ENCODE results near the gene PRDM8. TPM values are rescaled to one million over a fixed set of nuclear protein-coding genes. Genes with fewer than 3 reads are reported as not detected.
A peak's percentile ranks its signal among the peaks of the same experiment; 100 is the strongest.

The PRDM8 gene
- total RNA-seq, 6 experiments from 2014 or later: 20.4 to 25.4 (median 23.9) TPM

DNA sequence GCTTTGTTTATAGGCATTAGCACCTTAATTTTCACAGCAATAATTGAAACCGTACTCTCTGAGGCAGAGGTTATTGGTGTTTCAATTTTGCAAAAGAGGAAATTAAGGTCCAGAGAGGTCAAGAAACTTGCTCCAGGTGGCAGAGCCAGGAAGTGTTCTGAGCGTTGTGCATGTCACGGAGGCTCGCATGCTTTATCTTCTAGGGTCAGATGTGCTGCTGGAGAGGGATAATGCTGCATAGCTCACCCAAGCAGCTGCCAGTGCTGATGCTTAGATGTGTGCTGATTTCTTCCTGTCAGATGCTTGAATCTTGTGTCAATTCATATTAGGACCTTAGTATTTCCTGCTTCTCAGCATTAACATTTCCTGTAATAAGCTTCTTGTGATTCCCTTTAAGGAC, 56.2 kb downstream of the PRDM8 start:
- DNase-seq: no peak
- Mint-ChIP-seq H3K4me3 (no peak overlapping the region), H3K9me3 (no peaks in the 10 kb centered on the region), H3K36me3 (ENCODE audit: low read depth) (peaks cover 5% of the 10 kb centered on the region; the same call in 1 of the 2 replicates), H3K4me1 (ENCODE audit: low read depth) (peaks cover 88% of the 10 kb centered on the region), H3K27me3 (ENCODE audit: insufficient read depth) (no peaks in the 10 kb centered on the region), H3K27ac (peak overlapping the region; percentile 62; the same call in 1 of the 2 replicates)
- TF ChIP-seq, protein P1, sequence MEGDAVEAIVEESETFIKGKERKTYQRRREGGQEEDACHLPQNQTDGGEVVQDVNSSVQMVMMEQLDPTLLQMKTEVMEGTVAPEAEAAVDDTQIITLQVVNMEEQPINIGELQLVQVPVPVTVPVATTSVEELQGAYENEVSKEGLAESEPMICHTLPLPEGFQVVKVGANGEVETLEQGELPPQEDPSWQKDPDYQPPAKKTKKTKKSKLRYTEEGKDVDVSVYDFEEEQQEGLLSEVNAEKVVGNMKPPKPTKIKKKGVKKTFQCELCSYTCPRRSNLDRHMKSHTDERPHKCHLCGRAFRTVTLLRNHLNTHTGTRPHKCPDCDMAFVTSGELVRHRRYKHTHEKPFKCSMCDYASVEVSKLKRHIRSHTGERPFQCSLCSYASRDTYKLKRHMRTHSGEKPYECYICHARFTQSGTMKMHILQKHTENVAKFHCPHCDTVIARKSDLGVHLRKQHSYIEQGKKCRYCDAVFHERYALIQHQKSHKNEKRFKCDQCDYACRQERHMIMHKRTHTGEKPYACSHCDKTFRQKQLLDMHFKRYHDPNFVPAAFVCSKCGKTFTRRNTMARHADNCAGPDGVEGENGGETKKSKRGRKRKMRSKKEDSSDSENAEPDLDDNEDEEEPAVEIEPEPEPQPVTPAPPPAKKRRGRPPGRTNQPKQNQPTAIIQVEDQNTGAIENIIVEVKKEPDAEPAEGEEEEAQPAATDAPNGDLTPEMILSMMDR (IDR thresholded peaks at IDR 0.05): no peak

Other genes starting within 250 kb of the PRDM8 start
- gene ANTXR2, start 124.3 kb upstream of the PRDM8 start, total RNA-seq (2021; fragmentation: NEBNext Ultra II Directional; extraction: Animal tissue kit (Norgen Biotek cat#: 25700)): 100 to 1,000 TPM; 137 to 198 (median 144) TPM
- gene FGF5, start 69.2 kb downstream of the PRDM8 start, total RNA-seq (2021; fragmentation: NEBNext Ultra II Directional; extraction: Animal tissue kit (Norgen Biotek cat#: 25700)): 100 to 1,000 TPM; 248 to 569 (median 522) TPM
- 1 to 10 TPM; 4.8 to 9.0 (median 8.7) TPM for gene CFAP299, start 138.2 kb downstream of the PRDM8 start, total RNA-seq (2021; fragmentation: NEBNext Ultra II Directional; extraction: Animal tissue kit (Norgen Biotek cat#: 25700))

All from HFFc6 (cell line).